ENCODE data around the gene ADAM33. TPM values are rescaled to one million over a fixed set of nuclear protein-coding genes. Genes with fewer than 3 reads are reported as not detected.
A peak's percentile ranks its signal among the peaks of the same experiment; 100 is the strongest.

The ADAM33 gene
- polyA plus RNA-seq, 1 experiment, result 16.3 TPM

GRCh38 chr20:3691897-3692296, 10.1 kb upstream of the ADAM33 start:
- POLR2A ChIA-PET, result no interaction called here
- no peak for DNase-seq (ENCODE audit: low read depth, low spot score)
- Histone ChIP-seq H3K9me3 (ENCODE audit: control insufficient read depth, insufficient read depth, low read length) (peaks cover 14% of the 10 kb centered on the region), H3K4me3 (ENCODE audit: low read depth, low read length) (no peak overlapping the region), H3K27ac (ENCODE audit: low read depth, low read length) (no peak overlapping the region), H3K27me3 (ENCODE audit: control insufficient read depth, insufficient read depth, low read length) (no peaks in the 10 kb centered on the region)
- CTCF ChIA-PET, result interaction anchor here (1.3 kb wide), 1 partner anchor 15 kb away, joined by 3 read pairs; no protein-coding TSS in a partner anchor
- no peak for TF ChIP-seq CTCF (IDR thresholded peaks at IDR 0.05; ENCODE audit: low read depth, low read length)

- CTCF ChIA-PET, result interaction anchor here (1.3 kb wide), 1 partner anchor 15 kb away, joined by 3 read pairs; no protein-coding TSS in a partner anchor
- Histone ChIP-seq H3K27me3 (ENCODE audit: control insufficient read depth, insufficient read depth, low read length) (no peaks in the 10 kb centered on the region), H3K27ac (ENCODE audit: low read depth, low read length) (no peak overlapping the region), H3K4me3 (ENCODE audit: low read depth, low read length) (no peak overlapping the region), H3K9me3 (ENCODE audit: control insufficient read depth, insufficient read depth, low read length) (peaks cover 9% of the 10 kb centered on the region)
- POLR2A ChIA-PET, result no interaction called here
- DNase-seq (ENCODE audit: low read depth, low spot score), result no peak
- no peak for TF ChIP-seq CTCF (IDR thresholded peaks at IDR 0.05; ENCODE audit: low read depth, low read length)
These were observed 9.5 kb upstream of the ADAM33 start for GRCh38 chr20:3691306-3691705.

- DNase-seq (ENCODE audit: low read depth, low spot score), result no peak
- H3K9me3 ChIP-seq (ENCODE audit: control insufficient read depth, insufficient read depth, low read length), result peaks cover 7% of the 10 kb centered on the region; the same call in 1 of the 2 replicates
- no peaks in the 10 kb centered on the region for H3K27me3 ChIP-seq (ENCODE audit: control insufficient read depth, insufficient read depth, low read length)
- no peak overlapping the region for H3K4me3 ChIP-seq (ENCODE audit: low read depth, low read length)
- no peak for TF ChIP-seq CTCF (IDR thresholded peaks at IDR 0.05; ENCODE audit: low read depth, low read length)
- H3K27ac ChIP-seq (ENCODE audit: low read depth, low read length), result no peak overlapping the region
- ChIA-PET CTCF (interaction anchor here (1.3 kb wide), 1 partner anchor 14 kb away, joined by 3 read pairs; no protein-coding TSS in a partner anchor), POLR2A (no interaction called here)
These were observed 8.6 kb upstream of the ADAM33 start for GRCh38 chr20:3690413-3690812.

- peaks cover 7% of the 10 kb centered on the region; the same call in 1 of the 2 replicates for H3K9me3 ChIP-seq (ENCODE audit: control insufficient read depth, insufficient read depth, low read length)
- no peak overlapping the region for H3K27ac ChIP-seq (ENCODE audit: low read depth, low read length)
- ChIA-PET CTCF (no interaction called here), POLR2A (no interaction called here)
- DNase-seq (ENCODE audit: low read depth, low spot score), result no peak
- no peak overlapping the region for H3K4me3 ChIP-seq (ENCODE audit: low read depth, low read length)
- no peak for TF ChIP-seq CTCF (IDR thresholded peaks at IDR 0.05; ENCODE audit: low read depth, low read length)
- no peaks in the 10 kb centered on the region for H3K27me3 ChIP-seq (ENCODE audit: control insufficient read depth, insufficient read depth, low read length)
These were observed 8.2 kb upstream of the ADAM33 start for GRCh38 chr20:3689978-3690377.

GRCh38 chr20:3687655-3688054, 5.8 kb upstream of the ADAM33 start:
- Histone ChIP-seq H3K27me3 (ENCODE audit: control insufficient read depth, insufficient read depth, low read length) (no peaks in the 10 kb centered on the region), H3K4me3 (ENCODE audit: low read depth, low read length) (no peak overlapping the region), H3K9me3 (ENCODE audit: control insufficient read depth, insufficient read depth, low read length) (peaks cover 7% of the 10 kb centered on the region; the same call in 1 of the 2 replicates), H3K27ac (ENCODE audit: low read depth, low read length) (no peak overlapping the region)
- ChIA-PET CTCF (interaction anchor here (0.6 to 2.3 kb wide), 5 partner anchors 9 to 131 kb away, joined by 3 to 16 read pairs (median 9); no protein-coding TSS in a partner anchor), POLR2A (interaction anchor here (0.9 to 1.4 kb wide), 4 partner anchors 11 to 108 kb away, joined by 3 to 6 read pairs (median 3); partner anchors contain the start of genes ADISSP and CDC25B)
- peak; percentile 18 for DNase-seq (ENCODE audit: low read depth, low spot score)
- TF ChIP-seq CTCF (IDR thresholded peaks at IDR 0.05; ENCODE audit: low read depth, low read length), result no peak
